NCI-H2227 (cell line): Measurements from ENCODE around the gene ERCC2.

Experiments used
- DNase-seq: peaks from one replicate; lab custom pipeline; 2025; ENCODE audit not compliant: unreplicated experiment; lab: John Stamatoyannopoulos, UW

The ERCC2 gene

DNA sequence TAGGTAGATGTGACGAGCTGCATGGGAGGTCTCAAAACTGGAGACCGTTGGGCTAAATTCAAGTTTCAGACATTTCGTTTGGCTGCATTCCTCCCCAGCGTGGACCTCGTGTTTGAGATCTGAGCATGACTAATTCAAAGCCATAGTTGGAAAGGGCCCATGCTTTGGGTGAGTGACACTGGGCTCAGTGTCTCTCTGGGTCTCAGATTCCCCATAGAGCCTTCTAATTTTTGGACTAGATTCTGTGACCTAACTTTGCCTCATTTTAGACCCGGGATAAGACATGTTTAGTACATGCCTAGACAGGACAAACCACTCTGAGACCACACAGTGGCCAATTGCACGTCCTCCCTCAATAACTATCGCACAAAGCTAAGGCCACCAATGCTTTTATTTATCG is 64.3 kb downstream of the ERCC2 start:
- no peak for DNase-seq

DNA sequence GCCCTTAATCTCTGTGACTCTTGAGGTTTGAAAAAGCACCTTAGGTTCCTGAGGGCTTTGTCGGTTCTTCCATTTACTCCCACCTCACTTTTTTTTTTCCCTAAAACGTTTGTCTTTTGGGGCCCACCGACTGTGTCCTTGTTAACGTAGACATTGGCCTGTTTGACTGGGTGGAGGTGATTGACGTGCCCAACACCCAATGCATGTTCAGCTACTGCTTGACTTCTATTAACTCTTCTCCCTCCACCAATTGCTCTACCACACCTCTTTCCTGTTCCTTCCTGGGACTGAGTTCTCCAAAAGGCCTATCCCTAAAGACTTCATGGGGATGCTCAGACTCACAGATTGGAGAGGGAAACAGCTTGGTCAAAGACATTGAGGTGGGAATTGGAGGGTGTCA is 65.0 kb downstream of the ERCC2 start:
- no peak for DNase-seq

DNA sequence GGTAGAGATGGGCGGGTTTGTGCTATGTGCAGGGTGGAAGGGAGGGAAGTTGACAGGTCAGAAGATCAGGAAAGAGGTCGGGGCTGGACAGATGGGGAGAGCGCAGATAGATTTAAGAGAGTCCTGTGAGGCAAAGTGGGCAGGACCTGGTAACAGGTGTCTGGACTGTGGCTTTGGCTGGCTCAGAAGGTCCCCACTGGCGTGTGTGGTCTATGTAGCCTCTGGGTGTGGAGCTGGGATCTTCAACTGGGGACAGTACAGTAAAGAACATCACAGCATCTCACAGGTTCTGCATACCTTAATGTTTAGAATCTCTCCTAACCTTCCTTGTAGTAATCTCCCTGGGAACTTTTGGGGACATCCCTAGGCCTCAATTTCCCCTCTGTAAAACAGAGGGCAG is 65.4 kb downstream of the ERCC2 start:
- DNase-seq, result no peak

DNA sequence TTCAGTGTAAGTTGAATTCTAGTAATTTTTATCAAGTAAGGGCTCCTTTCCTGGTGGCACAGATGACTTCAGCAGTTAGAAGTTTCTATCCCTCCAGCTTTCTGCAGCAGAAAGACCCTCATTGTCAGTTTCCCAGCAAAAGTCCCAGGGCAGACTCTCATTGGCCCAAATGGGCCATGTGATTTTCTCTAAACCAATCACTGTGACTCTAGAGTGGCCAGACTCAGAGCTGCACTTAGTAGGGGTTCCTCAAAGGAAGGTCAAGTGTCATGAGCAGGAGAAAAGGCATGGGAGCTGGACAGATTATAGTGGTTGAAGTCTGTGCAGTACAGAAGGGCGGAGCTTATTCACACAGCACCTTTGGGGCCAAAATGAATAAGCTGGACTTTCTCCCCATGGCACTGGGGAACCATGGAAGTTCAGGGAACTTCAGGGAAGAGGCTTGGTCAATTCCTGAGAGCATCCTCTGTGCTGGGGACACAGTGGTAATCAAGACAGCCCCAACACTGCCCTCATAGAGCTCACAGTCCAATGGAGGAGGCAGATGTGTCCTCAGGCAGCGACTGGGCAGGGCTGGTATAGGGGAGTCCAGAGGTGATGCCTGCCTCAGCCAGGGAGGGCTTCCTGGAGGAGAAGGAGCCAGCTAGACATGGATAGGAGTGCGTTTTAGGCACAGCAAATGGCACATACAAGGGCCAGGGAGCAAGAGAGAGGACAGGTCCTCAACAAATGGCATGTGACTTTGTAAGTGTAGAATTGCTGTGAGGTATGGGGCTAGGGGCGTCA is 66.0 kb downstream of the ERCC2 start:
- DNase-seq, result no peak

DNA sequence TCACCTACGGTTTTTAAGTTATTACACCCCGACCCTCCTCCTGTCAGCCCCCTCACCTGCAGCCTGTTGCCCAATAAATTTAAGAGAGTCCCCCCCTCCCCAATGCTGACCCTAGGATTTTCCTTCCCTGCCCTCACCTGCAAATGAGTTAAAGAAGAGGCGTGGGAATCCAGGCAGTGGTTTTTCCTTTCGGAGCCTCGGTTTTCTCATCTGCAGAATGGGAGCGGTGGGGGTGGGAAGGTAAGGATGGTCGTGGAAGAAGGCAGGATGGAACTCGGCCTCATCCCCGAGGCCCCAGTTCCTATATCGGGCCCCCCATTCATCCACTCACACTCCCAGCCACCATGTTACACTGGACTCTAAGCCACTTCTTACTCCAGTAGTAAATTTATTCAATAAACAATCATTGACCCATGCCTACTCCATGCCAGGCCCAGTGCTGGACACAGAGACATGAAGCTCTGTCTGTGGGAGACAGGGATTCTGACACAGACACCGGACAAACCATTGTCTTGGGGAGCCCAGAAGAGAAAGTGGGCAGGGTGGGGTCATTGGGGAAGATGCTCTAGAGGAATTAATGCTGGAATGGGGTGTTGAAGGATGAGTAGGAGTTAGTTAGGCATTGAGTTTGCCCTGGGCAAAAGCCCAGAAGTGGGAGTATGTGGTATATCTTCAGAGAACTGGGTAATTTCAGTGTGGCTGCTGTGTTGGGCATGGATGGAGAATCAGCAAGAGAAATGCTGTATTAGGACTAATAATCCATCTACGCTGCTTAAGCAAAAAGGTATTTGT is 66.9 kb downstream of the ERCC2 start:
- no peak for DNase-seq

DNA sequence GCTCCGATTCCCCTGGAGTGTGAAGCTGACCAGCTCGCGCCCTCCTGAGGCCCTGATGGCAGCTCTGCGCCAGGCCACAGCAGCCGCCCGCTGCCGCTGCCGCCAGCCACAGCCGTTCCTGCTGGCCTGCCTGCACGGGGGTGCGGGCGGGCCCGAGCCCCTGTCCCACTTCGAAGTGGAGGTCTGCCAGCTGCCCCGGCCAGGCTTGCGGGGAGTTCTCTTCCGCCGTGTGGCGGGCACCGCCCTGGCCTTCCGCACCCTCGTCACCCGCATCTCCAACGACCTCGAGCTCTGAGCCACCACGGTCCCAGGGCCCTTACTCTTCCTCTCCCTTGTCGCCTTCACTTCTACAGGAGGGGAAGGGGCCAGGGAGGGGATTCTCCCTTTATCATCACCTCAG is 68.0 kb downstream of the ERCC2 start:
- no peak for DNase-seq
